Colon (tissue), 2 donors: ENCODE results near the gene KLHDC8A.

Experiments
- FAIRE-seq: peaks from 2 replicates; lab custom pipeline; 2012; peaks lifted over from hg19 to GRCh38; lab: Jason Lieb, UNC
- donor health status: control.
- donor health status: control.

The KLHDC8A gene

DNA sequence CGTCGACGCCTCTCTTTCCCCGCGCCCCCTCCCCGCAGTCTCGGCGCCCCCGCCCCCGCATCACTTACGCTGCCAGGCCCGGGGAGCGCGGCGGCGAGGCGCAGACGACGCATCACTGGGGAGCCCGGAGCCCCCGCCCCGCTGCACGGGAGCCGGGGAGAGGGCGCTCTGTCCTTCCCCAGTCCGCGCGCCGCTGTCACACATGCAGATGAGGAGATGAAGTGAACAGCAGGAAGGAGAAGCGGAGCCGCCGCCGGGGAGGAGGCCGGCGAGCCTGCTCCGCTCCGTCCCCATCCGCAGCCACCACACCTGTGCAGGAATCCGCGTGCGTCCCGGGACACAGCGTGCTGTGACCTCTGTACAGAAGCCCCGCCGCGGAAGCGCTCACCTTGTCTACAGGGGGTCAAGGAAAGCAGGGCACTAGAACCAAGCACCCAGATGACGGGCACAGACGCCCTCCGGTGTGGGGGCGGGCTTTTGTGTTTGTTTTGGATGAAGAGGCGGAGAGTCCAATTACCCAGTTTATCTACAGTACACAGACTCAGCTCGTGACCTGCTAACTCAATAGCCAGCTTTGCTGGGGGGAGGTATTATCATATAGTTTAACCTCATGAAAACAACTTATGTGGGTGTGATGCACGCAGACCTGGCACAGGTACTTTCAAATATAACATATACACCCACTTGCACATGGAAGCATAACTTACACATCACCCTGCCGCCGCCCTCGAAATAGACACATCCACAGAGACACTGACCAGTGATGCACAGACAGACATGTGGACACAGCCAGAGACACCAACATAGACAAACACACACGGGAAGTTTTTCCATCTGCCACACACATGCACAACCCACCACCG lies 12.4 kb downstream of the KLHDC8A start:
- no peak for FAIRE-seq

DNA sequence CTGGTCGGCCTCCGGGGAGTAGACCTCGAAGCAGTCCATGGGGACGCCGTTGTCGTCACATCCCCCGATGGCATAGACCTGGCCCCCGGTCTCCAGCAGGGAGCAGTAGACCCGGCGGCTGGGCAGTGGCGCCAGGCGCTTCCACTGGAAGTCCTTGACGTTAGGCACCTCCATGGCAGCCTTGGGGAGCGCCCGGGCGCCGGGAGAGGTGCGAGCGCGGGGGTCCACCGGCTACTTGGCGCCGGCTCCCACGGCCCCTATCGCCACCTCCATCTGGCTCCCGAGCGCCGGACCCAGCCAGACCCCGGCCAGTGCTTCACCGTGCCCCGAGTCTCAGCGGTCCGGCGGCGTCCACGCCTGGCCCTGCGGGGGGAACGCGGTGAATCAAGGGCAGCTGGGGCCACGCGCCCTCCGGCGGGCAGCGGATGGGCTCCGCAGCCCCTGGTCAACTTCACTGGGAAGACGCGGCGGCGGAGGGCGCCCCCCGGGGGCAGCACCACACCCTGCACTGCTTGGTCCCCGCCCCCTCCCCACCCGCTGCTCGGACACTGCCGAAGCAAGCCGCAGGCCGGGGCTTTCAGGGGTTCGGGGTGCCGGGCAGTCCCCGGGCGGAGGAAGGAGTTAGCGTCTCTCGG lies 13.2 kb downstream of the KLHDC8A start:
- FAIRE-seq = no peak

- no peak for FAIRE-seq
These were observed 13.7 kb downstream of the KLHDC8A start for GRCh38 chr1:205342986-205343385.

DNA sequence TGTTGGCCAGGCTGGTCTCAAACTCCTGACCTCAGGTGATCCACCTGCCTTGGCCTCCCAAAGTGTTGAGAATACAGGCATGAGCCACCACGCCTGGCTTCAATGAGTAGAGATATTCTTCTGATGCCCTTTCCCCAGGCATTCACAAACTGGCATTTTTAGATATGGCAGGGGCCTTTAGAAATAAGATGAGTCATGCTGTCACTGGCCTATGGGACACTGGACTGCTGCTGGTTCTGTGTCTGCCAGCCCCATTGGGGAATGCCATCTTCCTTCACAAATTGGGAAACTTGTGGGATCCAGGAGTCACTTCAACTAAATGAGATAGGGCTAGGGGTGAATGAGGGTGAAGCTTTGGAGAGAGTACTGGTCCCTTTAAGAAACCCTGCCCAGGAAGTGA lies 16.0 kb downstream of the KLHDC8A start:
- FAIRE-seq = no peak

- FAIRE-seq = no peak
These were observed 17.0 kb downstream of the KLHDC8A start for GRCh38 chr1:205339717-205340116.

GRCh38 chr1:205339197-205339702 lies 17.5 kb downstream of the KLHDC8A start:
- no peak for FAIRE-seq

DNA sequence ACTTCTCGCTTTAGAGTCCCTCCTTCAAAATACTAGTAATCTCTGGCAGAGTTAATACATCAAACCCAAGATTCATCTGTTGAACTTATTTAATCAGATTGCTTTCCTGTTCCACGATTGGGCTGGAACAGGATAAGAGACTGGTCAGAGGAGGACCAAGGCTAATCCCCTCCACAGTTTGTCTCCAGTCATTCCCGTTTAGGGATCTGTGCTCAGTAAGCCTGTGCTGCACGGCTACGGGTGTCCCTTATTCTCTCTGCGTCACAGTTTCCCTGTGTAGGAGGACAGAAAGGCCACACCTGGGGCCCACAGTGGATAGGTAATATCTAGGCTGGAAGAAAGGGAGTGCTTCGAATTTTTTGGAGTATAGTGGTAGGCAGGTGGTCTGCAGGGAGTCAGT lies 18.7 kb downstream of the KLHDC8A start:
- no peak for FAIRE-seq

DNA sequence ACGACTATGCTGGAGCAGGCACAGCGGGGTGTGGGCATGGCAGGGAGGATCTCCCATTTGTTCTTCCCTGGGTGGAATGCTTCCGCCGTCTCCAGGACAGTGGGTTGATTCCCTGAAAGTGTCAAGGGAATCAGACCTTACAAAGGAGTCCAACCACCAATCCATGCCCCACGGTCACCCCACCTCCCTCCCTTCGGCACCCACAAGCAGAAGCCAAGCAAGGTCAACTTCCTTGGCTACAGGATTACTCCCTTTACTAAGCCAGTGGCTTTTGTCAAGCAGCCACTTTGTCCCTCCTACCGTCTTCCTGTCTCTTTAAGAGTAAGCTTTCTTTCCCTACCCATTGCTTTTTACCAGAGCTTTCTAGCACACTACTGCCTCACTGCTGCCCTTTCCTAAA lies 19.2 kb downstream of the KLHDC8A start:
- FAIRE-seq = no peak

DNA sequence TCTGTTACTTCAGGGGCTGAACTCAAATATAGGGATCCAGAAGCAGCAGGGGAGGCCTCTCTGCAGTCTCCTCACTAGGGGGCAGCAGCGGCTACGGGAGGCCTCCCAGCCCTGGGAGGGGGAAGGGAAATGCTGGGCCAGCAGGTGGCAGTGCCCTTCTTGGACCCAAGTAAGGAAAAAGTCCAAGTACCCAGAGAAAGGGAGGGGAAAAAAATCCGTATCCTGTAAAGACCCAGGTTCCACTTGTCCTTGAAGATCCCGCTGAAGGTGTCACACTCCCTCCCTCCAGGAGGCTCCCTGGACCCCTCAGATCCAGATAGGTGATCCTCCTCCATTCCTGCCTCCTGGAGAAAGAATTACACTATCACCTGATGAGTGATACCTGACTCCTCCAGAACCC lies 21.0 kb downstream of the KLHDC8A start:
- FAIRE-seq = no peak

DNA sequence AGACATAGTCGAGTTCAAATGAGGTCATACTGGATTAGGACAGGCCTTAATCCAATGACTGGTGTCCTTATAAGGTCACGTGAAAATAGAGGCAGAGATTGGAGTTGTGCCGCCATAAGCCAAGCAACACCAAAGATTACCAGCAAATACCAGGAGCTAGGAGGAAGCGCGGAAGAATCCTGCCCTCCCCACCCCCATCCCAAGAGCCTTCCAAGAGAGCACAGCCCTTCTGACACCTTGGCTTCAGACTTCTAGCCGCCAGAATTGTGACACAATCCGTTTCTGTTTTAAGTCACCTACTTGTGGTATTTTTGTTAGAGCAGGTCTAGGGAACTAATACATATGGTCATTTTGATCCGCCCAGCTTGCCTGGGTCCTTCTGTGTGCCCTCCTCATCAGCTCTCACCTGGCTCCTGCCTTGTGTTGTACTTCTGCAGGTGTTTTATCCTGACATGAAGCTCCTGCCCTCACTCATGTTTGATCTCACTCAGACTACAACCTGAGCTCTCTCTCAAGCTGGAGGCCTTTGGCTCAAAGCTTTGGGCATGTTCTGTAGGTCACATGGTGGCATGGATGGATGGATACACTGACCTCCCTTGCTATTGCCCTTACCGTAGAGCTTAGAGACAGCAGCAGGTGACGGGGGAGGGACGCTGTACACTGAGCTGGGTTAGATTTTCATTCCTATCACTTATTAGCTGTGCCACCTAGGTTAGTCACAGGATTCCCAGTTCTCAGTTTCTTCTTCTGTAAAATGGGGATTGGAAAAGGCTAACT lies 24.5 kb downstream of the KLHDC8A start:
- no peak for FAIRE-seq

GRCh38 chr1:205330150-205330549 lies 26.6 kb downstream of the KLHDC8A start:
- no peak for FAIRE-seq

DNA sequence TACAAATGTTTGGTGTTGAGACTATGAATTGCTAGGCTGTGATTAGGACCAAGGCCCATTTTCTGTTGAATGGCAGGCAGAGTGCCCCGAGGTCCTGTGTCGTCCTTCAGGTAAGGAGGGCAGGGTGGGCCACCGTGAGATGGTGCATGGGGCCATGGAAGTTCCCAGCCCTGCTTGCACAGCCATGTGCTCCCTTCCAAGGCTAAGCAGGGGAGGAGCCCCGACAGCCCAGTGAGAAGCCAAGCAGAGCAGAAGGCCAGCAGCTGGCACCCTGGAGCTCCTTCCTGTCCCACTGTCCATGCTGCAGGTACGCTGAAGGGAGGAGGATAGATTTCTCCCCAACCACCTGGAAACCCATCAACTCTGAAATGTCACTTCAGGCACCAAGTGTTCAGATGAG lies 27.0 kb downstream of the KLHDC8A start:
- no peak for FAIRE-seq

GRCh38 chr1:205328476-205328875 lies 28.2 kb downstream of the KLHDC8A start:
- FAIRE-seq = no peak

DNA sequence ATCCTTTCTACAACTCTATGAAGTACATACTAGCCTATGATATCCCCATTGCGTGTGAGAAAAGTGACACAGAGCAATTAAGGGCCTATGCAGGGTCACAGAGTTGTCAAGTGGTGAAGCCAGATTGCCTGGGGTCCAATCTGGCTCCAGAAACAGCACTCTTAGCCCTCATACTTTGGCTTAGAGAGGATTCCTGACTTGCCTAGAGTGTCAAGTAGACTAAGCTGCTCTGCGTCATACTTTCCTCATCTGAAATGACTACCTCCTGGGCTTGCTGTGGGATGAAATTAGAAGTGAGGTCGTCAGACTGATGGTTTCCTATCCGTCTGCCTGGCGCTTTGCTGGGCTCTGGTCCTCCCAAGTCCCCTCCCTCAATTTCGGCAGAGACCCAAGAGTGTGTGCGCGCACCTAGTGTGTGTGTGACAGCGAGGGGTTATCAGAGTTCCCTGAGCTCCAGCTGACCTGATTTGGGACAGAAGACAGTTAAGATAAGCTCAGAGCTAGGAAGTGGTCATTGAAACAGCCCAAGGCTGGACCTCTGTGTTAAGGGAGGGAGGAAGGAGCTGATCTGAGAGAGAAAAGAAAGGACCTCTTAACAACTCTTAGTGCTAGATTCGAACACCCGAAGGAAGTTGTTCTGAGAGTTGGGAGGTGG lies 29.8 kb downstream of the KLHDC8A start:
- no peak for FAIRE-seq

- no peak for FAIRE-seq
These were observed 31.3 kb downstream of the KLHDC8A start for GRCh38 chr1:205325334-205325884.

DNA sequence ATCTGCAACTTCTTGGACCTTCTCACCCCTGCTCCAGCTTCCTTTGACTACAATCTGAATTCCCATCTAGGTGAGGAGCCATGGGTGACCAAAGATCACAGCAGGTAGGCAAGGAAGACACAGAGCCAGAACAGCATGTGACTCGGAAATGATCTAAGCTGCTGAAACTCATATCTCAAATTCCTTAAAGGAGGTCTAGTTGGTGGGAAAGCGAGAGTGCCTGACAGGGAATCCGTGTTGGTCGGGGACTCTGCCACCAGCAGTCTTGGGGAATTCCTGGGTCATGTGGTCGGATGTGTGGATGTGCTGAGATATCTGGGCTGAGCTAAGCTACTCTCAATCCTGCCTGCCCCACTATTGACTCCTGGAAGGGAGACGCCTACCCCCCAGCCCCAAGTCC lies 31.9 kb downstream of the KLHDC8A start:
- FAIRE-seq = no peak

DNA sequence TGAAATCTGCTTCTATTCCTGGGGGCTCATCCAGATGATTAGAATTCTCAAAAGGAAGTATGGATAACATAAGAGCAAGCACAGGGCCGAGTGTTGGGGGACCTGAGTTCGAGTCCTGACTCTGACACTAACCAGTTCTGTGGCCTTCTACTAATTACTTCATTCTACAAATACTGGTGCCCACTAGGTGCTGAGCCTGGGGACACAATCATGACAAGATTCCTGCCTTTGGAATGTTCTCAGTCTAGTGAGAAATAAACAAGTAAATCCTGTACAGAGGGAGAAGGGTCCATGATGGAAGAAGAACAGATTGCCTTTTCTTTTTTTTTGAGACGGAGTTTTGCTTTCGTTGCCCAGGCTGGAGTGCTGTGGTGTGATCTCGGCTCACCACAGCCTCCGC lies 32.9 kb downstream of the KLHDC8A start:
- FAIRE-seq = no peak

- no peak for FAIRE-seq
These were observed 34.8 kb downstream of the KLHDC8A start for GRCh38 chr1:205321959-205322283.

- no peak for FAIRE-seq
These were observed 35.4 kb downstream of the KLHDC8A start, which contains the start of gene NUAK2 for GRCh38 chr1:205321162-205321958. NUAK2 (minus strand) TSS chr1:205321745; CDS start chr1:205321628, 117 bp downstream.

- no peak for FAIRE-seq
These were observed 37.4 kb downstream of the KLHDC8A start for GRCh38 chr1:205319081-205320018.
